KG1 (cell line): Measurements from ENCODE around the gene PCYT1A.
A peak's percentile ranks its signal among the peaks of the same experiment; 100 is the strongest.
"Not testable (repeated sequence)": the region's sequence is repeated elsewhere in the genome, so short reads cannot be mapped to it uniquely, and the experiment has no call there.

Experiments used
- DNase-seq: peaks from one replicate; lab custom pipeline; 2025; lab: John Stamatoyannopoulos, UW

The PCYT1A gene

DNA sequence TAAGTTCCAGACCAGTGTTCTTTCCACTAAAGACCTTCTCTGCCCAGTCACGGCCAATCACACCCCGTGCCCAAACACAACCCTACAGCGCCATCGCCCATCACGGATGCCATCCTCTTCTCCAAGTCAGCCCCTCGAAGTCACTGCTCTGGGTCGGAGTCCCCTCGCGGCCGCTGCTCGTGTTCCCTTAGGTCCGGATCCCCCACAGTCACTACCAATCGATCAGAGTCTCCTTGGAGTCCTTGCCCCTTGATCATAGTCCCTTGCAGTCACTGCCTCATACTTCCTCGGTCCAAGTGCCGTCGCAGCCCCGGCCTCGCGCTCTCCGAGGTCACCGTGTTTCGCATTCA lies 461 bp downstream of the PCYT1A start:
- DNase-seq: peak; percentile 88

DNA sequence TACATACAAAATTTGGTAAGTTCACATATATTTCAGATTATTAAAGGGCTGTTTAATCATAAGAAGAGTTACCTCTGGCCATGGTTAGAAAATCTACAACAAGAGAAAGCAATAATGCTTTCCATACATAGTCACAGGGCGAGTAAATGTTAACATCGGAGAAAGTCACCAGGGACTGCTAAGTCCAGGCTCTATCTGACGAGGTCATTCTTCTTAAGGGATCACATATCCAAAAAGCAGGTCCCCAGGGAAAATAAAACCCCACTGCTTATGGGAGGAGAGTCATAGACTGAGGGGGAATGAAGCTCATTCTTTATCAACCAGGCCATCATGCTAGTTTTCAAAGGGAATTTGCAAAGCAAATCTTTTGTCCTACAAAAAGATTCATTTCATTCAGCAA lies 3.1 kb downstream of the PCYT1A start:
- DNase-seq: no peak

DNA sequence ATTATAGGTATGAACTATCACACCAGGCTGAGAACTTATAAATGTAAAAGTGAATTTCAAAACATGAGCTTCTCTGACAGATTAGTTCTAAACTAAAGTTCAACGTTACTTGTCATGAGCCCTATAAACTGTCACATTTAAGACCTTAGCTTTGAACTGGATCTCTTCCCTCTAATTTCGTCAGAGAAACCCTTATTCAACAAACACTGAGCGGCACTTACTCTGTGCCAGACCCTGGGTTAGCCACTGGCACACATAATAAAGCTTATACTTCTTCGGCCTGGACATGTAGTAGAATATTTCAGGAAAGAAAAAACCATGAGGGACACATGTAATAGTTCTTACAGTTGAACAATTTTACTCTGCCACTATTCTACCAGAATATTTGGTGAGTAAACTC lies 5.6 kb downstream of the PCYT1A start:
- no peak for DNase-seq

DNA sequence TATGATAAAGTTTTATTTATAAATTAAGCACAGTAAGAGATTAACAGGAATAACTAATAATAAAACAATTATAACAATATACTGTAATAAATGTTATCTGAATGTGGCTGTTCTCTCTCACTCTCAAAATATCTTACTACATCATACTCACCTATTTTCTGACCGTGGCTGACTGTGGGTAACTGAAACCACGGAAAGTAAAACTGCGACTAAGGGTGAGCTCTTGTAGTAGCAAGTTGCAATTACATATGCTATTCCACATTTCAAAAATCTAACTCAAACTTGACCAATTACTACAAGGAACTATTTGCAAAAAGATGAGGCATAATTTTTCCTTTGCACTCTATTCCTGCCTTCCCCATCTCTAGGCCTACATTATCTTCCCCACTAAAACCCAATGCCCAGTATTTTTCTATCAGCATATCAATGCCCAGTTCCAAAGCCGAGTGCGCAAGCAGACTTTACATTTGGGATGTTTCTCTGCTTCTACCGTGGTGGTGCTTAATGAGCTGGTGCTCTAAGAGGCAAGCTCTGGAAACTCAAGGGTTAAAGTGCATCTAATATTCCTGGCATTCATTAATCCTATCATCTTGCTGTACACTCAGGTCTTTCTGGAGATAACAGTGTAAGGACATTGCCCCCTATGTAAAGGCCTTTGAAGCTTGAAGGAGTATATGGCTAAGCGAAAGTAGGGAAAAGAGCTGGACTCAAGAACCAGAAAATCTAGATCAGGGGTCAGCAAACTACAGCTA lies 6.7 kb downstream of the PCYT1A start:
- no peak for DNase-seq

DNA sequence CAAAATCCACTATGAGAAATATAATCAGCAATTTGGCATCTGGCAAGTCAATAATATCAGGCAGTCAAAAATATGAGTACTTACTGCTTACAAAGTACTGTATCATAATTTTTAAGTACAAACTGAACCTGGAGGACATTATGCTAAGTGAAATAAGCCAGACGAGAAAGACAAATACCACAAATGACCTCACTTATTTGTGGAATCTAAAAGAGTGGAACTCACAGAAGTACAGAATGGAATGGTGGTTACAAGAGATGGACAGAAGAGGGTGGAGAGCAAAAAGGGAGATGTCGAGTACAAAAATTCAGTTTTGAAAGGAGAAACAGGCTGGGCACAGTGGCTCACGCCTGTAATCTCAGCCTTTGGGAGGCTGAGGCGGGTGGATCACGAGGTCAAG lies 12.4 kb downstream of the PCYT1A start:
- no peak for DNase-seq

DNA sequence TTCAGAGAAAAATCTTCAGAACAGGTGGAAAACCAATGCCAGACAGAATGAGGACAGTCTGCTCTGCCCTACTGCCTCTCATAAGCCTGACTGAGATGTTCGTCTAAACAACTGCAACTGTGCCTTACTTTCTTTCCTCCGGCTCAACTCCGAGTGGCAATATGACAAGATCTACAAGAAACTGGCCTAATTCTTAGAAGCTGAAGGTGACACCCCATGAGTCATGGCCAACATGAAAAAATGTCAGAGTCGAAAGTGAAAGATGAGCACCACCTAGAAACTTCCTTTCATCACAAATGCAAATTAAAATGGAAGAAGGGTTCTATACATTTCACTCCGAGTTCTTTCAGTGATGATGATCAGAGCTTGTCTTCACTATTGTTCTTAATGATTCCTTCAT lies 12.9 kb downstream of the PCYT1A start:
- DNase-seq: no peak

DNA sequence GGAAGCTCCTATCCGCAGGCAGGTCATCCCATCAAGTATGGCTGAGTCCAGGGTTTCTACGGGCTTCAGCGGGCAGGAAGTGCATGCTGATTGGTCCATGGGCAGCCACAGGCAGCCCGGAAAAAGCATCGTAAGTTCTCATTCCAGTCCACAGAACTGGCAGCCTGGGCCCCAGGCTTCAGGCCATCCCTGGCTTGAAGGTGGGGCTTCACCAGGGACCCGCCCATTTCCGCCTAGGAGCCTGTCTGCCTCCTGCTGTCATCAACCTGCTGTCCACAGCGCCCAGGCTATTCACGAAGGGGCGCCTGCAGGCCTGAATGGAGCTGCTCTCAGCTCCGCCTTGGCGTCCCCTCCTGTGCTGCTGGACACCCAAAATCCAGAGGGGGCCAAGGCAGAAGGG lies 13.9 kb downstream of the PCYT1A start:
- DNase-seq: no peak

DNA sequence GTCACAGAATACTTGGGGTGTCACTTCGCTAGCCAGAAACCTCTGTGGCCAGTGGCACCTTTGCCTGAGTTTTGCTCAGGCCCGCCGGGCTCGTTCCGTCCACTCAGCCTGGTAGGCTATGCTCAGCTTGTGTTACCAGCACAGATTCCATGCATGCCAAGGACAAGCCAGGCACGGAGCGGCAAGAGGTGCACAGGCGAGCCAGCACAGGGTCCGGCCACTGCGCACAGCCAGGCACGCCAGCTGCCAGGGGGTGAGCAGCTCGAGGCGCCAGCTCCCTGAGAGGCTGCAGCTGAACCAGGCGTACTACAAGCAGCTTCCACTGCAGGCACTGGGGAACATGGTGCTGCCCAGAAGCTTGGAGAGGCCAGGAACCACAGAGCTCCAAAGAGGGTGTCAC lies 14.7 kb downstream of the PCYT1A start:
- DNase-seq: no peak

DNA sequence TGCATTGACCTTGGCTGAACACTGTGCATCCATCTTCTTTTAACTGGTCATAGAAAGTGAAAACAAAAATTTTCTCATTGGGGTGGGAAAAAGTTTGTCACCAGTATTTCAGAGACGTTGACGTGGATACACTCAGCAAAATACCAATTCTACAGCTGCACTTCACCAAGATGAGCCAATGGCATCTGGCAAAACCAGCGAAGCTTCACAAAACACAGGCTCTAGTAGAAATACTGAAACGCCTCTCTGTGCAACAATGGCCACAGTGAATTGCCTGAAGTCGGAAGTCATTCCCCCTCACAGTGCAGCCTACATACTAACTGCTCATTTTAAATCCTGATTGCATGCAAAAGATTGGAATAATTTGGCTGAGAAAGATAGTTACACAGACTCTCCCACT lies 17.0 kb downstream of the PCYT1A start:
- DNase-seq: no peak

DNA sequence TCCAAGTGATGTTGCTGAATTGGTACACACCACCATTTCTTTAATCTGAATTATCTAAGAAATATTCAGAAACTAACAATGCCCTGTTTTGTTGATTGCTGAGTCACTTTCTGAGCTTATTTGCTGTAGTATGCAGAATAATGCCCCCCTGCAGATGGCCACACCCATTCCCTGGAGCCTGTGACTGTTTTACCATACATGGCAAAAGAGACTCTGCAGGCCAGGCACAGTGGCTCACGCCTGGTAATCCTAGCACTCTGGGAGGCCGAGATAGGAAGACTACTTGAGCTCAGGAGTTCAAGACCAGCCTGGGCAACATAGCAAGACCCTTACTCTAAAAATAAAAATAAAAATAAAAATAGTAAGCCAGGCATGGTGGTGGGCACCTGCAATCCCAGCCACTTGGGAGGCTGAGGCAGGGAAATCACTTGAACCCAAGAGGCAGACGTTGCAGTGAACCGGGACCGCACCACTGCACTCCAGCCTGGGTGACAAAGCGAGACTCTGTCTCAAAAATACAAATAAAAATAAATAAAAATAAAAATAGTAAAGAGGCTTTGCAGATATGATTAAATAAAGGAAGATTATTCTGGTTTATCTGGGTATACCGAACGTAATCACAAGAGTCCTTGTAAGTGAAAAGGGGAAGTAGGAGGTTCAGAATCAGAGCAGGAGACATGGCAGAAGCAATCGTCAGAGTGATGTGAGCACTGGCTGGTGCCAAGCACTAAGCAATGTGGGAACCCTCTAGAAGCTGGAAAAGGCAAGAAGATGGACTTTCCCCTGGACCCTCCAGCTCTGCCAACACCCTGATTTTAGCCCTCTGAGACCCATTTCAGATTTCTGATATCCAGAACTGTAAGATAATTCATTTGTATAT lies 19.0 kb downstream of the PCYT1A start:
- DNase-seq: no peak

DNA sequence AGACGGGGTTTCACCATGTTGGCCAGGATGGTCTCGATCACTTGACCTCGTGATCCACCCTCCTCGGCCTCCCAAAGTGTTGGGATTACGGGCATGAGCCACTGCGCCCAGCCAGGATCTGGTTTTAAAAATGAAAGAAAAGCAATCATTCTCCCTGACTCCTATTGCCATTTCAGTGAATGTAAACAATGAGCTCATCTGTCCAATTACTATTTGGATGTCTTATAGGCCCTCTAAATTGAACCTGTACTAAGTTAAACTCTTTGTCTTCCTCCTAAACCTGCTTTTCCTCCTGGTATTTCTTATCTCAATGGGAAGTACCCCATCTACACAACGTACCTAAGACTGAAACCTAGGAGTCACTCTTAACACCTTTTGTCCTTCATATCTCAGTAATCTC lies 23.7 kb downstream of the PCYT1A start:
- DNase-seq: no peak

DNA sequence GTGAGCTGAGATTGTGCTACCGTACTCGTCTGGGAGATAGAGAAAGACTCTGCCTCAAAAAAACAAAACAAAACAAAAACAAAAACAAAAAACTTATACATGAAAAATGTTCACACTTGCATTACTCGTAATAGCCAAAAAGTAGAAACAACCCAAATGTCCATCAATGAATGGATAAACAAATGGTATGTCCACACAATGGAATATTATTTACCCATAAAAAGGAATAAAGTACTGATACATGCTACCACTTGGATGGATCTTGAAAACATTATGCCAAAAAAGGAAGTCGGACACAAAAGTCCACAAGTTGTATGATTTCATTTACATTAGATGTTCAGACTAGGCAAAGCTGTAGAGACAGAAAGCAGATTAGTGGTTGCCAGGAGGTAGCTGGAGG lies 26.7 kb downstream of the PCYT1A start:
- DNase-seq: no peak

DNA sequence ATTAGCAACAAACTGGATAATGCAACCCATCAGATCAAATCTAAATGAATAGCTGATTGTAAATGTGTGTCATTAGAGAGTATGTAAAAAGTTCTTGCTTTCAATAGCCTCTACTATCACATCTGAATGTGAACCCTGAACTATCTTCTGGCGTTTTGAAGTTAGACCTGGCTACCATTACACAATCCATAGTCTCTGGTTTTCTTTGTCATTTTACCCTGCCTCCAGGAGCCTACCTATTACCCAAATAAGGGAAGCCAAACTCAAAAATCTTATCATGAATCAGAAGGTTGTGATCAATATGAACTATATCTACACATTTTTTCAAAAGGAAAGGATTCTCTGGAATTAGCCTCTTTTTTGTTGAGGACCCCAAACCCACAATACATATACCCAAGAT lies 31.8 kb downstream of the PCYT1A start:
- no peak for DNase-seq

DNA sequence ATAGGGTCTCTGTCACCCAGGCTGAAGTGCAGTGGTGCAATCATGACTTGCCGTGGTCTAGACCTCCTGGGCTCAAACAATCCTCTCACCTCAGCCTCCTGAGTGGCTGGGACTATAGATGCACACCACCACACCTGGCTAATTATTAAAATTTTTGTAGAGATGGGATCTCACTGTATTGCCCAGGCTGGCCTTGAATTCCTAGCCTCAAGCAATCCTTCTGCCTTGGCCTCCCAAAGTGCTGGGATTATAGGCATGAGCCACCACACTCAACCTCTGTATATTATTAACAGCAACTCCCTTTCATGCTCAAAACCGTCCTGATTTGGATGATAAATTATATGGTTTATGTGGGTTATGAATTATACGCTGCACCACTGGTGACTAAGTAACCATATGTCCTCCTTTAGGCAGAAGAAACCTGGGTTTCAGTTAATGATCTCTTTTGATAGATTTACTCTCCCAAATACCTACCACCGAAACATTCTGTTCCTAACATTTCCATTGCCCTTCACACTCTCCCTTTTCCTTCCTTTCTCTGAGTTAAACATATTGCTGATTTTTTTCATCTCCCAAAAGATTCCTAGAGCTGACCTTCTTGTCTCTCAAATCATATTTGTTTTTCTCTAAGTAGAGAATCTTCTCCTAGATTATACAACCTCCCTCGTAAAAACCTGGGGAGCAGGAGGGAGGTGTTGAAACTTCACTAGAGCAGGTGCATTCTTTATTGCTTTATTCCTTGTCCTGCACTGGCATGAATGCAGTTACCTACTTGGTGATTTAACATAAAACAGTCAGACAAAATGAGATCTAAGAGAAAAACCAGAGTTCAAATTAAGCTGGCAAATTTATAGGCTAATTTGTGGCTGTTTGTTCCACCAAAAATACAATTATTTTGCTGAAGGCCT lies 32.9 kb downstream of the PCYT1A start:
- no peak for DNase-seq

DNA sequence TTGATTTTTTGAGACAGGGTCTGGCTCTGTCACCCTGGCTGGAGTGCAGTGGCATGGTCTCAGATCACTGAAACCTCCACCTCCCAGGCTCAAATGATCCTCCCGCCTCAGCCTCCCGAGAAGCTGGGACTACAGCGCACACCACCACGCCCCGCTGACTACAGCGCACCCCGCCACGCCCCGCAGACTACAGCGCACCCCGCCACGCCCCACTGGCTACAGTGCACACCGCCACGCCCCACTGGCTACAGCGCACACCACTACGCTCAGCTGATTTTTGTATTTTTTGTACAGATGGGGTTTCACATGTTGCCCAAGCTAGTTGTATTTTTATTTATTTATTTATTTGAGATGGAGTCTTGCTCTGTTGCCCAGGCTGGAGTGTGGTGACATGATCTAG lies 35.6 kb downstream of the PCYT1A start:
- no peak for DNase-seq

DNA sequence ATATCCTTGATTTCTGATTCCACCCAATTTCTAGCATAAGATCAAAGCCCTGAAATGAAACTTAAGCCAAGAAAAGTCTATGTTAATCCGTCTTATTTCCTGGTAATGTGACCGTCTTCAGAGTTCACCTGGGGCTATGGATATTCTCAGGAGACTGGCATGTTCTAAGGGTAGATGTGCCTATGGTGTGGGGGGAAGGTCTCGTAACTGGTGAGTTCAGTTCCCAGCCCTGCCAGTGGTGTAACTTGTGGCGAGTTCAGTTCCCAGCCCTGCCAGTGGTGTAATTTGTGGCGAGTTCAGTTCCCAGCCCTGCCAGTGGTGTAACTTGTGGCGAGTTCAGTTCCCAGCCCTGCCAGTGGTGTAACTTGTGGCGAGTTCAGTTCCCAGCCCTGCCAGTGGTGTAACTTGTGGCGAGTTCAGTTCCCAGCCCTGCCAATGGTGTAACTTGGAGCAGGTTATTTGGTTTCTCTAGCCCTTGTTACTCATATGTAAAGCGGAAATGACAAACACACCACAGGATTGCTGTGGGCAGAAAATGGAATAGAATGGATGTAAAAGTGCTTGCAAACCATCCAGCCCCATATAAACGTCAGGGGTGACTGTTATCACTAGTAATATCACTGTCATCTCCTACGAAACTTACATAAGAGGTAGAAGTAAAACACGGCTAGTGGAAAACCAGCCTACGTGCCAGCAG lies 40.8 kb downstream of the PCYT1A start:
- no peak for DNase-seq

DNA sequence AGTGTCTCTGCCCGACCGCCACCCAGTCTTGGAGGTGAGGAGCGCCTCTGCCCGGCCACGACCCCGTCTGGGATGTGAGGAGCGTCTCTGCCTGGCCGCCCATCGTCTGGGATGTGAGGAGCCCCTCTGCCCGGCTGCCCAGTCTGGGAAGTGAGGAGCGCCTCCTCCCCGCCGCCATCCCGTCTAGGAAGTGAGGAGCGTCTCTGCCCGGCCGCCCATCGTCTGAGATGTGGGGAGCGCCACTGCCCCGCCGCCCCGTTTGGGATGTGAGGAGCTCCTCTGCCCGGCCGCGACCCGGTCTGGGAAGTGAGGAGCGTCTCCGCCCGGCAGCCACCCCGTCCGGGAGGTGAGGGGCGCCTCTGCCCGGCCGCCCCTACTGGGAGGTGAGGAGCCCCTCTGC lies 43.4 kb downstream of the PCYT1A start:
- DNase-seq: not testable (repeated sequence)

DNA sequence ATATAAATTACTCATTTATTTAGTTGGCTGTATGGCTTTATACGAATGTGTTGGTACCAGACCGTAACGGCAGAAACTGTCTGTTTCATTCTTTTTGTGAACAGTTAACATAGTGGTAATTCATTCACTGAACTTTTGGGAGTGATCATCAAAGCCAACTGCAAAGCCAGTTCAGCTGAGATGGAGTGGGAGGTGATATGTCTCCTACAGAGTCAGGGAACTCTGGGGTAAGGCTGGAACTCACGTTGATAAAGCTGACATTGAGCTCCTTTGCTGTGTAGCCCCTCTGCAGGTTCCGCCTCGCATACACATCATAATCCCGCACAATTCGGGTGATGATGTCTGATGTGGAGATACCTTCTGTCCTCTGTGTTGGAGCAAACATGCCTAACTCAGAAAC lies 45.8 kb downstream of the PCYT1A start:
- no peak for DNase-seq

DNA sequence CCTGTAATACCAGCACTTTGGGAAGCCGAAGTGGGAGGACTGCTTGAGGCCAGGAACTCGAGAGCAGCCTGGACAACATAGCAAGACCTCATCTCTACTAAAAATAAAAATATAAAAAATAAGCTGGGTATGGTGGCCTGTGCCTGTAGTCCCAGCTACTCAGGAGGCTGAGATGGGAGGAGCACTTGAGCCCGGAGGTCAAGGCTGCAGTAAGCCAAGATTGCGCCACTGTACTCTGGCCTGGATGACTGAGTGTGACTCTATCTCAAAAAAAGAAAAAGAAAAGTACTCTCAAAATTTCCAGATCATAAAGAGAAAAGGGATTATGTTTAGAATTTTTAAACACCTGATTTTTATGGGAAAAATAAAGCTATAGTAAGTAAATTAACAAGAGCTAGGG lies 47.1 kb downstream of the PCYT1A start:
- DNase-seq: no peak

DNA sequence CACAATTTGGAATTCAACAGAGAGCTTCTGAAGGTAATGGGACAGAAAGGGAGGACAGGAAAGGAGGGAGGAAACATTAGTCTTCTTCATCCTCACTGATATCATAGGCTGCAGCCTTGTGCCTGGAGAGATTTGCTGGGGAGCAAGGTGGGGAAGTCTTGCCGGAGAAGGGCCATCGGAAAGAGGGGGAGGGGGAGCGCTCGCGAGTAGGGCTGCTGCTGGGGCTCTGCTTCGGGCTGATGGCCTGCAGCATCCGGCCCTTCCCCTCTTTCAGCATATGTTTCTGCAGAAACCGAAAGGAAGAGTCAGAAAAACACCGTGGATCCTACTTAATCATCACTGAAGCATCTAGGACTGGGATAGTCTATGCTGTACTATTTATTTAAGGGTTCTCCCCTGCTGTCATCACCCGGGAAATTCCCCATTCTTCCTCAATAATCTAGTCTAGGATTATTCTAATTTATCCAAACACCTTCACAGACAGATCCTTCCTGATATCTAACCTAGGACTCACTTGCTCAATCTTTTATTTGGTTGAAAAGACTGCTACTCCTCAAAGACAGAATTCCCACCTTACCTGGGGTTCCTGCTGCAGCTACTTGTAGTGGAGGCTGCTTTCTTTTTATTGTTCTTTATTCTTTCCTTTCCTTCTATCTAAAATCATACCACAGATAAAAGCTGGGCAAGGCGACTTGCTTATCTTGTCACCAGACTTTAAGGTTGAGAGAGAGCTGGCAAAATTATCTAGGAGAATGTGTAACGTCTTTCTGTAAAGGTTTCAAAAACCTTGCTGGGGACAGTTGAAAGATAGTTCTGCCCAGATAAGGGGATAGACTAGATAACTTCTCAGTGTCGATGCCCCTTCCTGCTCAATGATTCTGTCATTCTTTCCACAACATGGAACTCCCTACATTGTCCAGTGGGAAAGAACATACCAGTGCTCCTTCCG lies 48.6 kb downstream of the PCYT1A start:
- DNase-seq: no peak

DNA sequence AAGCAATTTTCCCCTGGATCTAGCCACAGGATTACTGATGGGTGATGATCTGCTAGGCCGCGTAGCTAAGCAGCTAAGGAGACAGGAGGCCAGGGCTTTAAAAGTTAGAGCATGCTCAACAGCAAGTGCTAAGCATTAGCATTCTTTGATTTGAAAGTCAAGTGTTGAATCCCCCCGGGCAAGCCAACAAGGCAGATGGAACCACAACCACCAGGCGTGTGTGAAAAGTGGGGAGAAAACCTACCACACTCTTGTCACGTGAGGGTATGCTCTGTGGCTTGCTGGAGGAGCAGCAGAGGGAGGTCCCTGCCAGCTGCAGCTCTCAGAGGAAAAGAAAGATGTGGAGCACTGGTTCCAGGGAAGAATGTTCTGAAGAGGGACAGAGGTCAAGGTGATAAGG lies 50.3 kb downstream of the PCYT1A start:
- DNase-seq: no peak
